ENCODE results near the gene METTL1. TPM values are rescaled to one million over a fixed set of nuclear protein-coding genes. Genes with fewer than 3 reads are reported as not detected.
A peak's percentile ranks its signal among the peaks of the same experiment; 100 is the strongest.

METTL1 gene
- total and polyA plus RNA-seq, 9 of the 15 experiments (the other 6 are each of a cell fraction or from before 2014, with no cell fraction given), result 12.6 to 65.9 (median 39.2) TPM

- TF ChIP-seq AFF1 (IDR thresholded peaks at IDR 0.05; ENCODE audit: low read depth in 1 of 2, partially characterized antibody in 2 of 2), result no peak
These were observed 20.5 kb downstream of the METTL1 start (continued) for GRCh38 chr12:57751432-57751787.

DNA sequence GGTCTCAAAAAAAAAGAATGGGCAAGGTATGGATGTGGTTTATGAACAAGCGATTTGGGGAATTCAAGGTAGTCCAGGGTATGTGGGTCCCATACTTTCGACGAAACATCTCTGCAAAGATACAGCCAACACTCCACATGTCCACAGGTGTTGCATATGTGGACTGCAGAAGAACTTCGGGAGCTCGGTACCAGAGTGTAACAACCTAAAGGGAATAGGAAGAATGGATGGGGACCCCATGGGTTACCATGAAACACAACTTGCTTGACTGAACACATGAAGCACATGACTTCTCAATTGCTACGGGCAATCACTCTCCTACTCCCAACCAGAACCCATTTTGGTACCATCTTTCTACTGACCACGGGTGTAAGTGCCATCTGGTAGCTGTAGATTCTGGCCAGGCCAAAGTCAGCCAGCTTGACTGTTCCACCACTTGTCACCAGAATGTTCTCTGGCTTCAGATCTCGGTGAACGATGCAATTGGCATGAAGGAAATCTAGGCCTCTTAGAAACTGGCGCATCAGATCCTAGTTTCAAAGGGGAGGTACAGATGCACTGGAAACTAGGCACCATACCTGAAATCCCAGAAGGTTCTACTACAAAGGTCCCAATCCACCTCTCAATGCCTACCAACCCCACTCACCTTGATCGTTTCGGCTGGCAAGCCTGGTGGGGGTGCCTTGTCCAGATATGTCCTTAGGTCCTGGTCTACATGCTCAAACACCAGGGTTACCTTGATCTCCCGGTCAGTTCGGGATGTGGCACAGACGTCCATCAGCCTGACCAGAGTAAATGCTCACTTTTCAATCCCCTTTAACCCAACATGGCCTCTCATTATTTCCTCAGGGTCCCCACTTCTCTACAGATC is 21.1 kb downstream of the METTL1 start:
- no peak for FAIRE-seq
- 53% methylated on average over 15 of the region's 15 CpGs for WGBS (ENCODE audit: insufficient coverage, low coverage, missing lambda C conversion rate)
- H3K9ac ChIP-seq (ENCODE audit: insufficient read depth in 1 of 2, low read depth in 2 of 2, low read length in 2 of 2), result peak overlapping the region; percentile 97
- BruUV-seq (replicated peaks), result no TSS peak
- in situ Hi-C loops (cut with MboI), result no loop called here
- H3K36me3 ChIP-seq (ENCODE audit: control insufficient read depth, insufficient read depth, low read length), result peaks cover 56% of the 10 kb centered on the region
- H2AFZ ChIP-seq (ENCODE audit: low read depth, low read length), result no peak overlapping the region
- POLR2A ChIA-PET, result interaction anchor here (0.6 to 0.7 kb wide), 2 partner anchors 142 to 238 kb away, joined by 3 read pairs; no protein-coding TSS in a partner anchor
- CTCF ChIA-PET (ENCODE audit: low intra/inter-chr PET ratio), result no interaction called here
- intact Hi-C loops (cut with micrococcal nuclease), result no loop called here
- H3K4me1 ChIP-seq (replicated peaks in 1 of 2; ENCODE audit: control insufficient read depth in 2 of 2, insufficient read depth in 2 of 2, low read length in 2 of 2), result peaks cover 25 to 40% of the 10 kb centered on the region in 2 experiments
- H3K9me1 ChIP-seq (ENCODE audit: control insufficient read depth, insufficient read depth, low read length), result no peaks in the 10 kb centered on the region
- H3K27ac ChIP-seq (ENCODE audit: extremely low read depth, low read depth, low read length), result peak overlapping the region; percentile 96
- H3K9me3 ChIP-seq (replicated peaks; ENCODE audit: control insufficient read depth, insufficient read depth, low read depth, low read length), result no peaks in the 10 kb centered on the region
- peaks cover 39% of the 10 kb centered on the region for H3K79me2 ChIP-seq (ENCODE audit: control insufficient read depth, insufficient read depth, low read length)
- ATAC-seq, result no peak
- DNase-seq (ENCODE audit: extremely low read depth in 1 of 4, low spot score in 3 of 4), result no peak
- H3K27me3 ChIP-seq (ENCODE audit: control insufficient read depth in 2 of 2, insufficient read depth in 2 of 2, low read length in 2 of 2), result no peaks in the 10 kb centered on the region; a peak in 1 of 5 replicates
- no peaks in the 10 kb centered on the region for H4K20me1 ChIP-seq (replicated peaks; ENCODE audit: control insufficient read depth, insufficient read depth, low read length)
- H3K4me3 ChIP-seq, result peak overlapping the region; percentile 66
- peak overlapping the region; percentile 99 for H3K4me2 ChIP-seq (ENCODE audit: insufficient read depth, low read length)
- TF ChIP-seq ETS1 (conservative IDR thresholded peaks at IDR 0.05; ENCODE audit: control insufficient read depth, low read depth, low read length) (no peak), FUS (optimal IDR thresholded peaks at IDR 0.05; ENCODE audit: low read depth, low read length) (no peak), THRAP3 (IDR thresholded peaks at IDR 0.05; ENCODE audit: borderline replicate concordance) (0 out of 2 replicates have a peak, but pooled peaks have one; percentile 13), CEBPG (CRISPR knock-in tag; IDR thresholded peaks at IDR 0.05) (peak; percentile 29; the same call in 1 of the 2 replicates), CEBPG (tag; conservative IDR thresholded peaks at IDR 0.05 in 1 of 2, IDR thresholded peaks at IDR 0.05 in 1 of 2) (no peak), ZNF740 (CRISPR knock-in tag; IDR thresholded peaks at IDR 0.05) (0 out of 2 replicates have a peak, but pooled peaks have one; percentile 9), ZNF740 (tag; IDR thresholded peaks at IDR 0.05) (no peak), E2F6 (IDR thresholded peaks at IDR 0.05; ENCODE audit: borderline replicate concordance in 1 of 2, extremely low read depth in 1 of 2, insufficient read depth in 1 of 2, insufficient read length in 1 of 2, low read depth in 1 of 2, low read length in 1 of 2, poor library complexity in 1 of 2, severe bottlenecking in 1 of 2) (peak in 1 of 2 experiments; percentile 9)

Measured in K562 (cell line).